RWPE2 (cell line): ENCODE data around the gene LIF.

Experiments
- ATAC-seq: fragments of 200-7000 bp; cut with Tn5 transposase; 3 replicates; pipeline ENCODE4 v1.9.1; 2021; ENCODE audit warnings: low read depth
- DNase-seq: peaks from one replicate; pipeline ENCODE4 v3.0.0-alpha.2; 2020; ENCODE audit warnings: low spot score
- H3K27ac ChIP-seq: fragments of 450-650 bp; 2 replicates; pipeline ENCODE4 v1.5.1; 2017; ENCODE audit warnings: mild to moderate bottlenecking; ENCODE audit not compliant: poor library complexity, severe bottlenecking
- H3K27me3 ChIP-seq: fragments of 250-450 bp; sonication (Bioruptor Pico); 2 replicates; pipeline ENCODE4 v1.5.1; 2021; ENCODE audit warnings: mild to moderate bottlenecking, moderate library complexity; ENCODE audit not compliant: insufficient read depth, poor library complexity, severe bottlenecking
- H3K36me3 ChIP-seq: fragments of 250-450 bp; sonication (Bioruptor Pico); 2 replicates; pipeline ENCODE4 v1.5.1; 2020; ENCODE audit warnings: low read depth, mild to moderate bottlenecking, moderate library complexity
- H3K4me1 ChIP-seq: fragments of 250-450 bp; sonication (Bioruptor Pico); 2 replicates; pipeline ENCODE4 v1.5.1; 2021; ENCODE audit warnings: mild to moderate bottlenecking, moderate library complexity; ENCODE audit not compliant: insufficient read depth, poor library complexity, severe bottlenecking
- H3K4me3 ChIP-seq: fragments of 250-450 bp; sonication (Bioruptor Pico); 2 replicates; pipeline ENCODE4 v1.5.1; 2021; ENCODE audit warnings: mild to moderate bottlenecking, moderate library complexity; ENCODE audit not compliant: severe bottlenecking
- H3K9me3 ChIP-seq: fragments of 250-450 bp; sonication (Bioruptor Pico); 2 replicates; pipeline ENCODE4 v1.5.1; 2021; ENCODE audit warnings: mild to moderate bottlenecking, moderate library complexity; ENCODE audit not compliant: severe bottlenecking
- TF ChIP-seq, protein P1 (sequence below): fragments of 450-650 bp; IDR thresholded peaks from one replicate; pipeline ENCODE4 v1.5.1; 2017; ENCODE audit warnings: mild to moderate bottlenecking, moderate library complexity; ENCODE audit not compliant: poor library complexity, severe bottlenecking

LIF gene

DNA sequence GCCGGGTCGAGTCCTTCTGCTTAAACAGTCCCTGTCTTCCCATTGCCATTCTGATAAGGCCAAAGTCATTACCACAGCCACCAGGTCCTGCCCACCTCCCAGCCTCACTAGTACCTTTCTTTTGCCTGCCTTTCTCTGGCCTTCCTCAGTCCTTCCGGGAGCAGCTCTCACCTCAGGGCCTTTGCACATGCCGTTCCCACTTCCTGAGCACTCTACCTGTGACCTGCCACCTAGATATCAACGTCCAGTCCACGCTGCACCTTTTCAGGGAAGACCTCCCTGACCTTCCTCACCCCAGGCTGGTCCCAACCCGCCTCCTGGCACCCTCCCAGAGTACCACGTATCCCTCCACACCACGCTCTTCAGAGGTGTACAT is 27.9 kb upstream of the LIF start:
- Histone ChIP-seq H3K4me3 (no peak overlapping the region), H3K27ac (no peak overlapping the region), H3K9me3 (no peaks in the 10 kb centered on the region), H3K36me3 (no peaks in the 10 kb centered on the region), H3K4me1 (peaks cover 7% of the 10 kb centered on the region), H3K27me3 (no peaks in the 10 kb centered on the region)
- TF ChIP-seq, protein P1, sequence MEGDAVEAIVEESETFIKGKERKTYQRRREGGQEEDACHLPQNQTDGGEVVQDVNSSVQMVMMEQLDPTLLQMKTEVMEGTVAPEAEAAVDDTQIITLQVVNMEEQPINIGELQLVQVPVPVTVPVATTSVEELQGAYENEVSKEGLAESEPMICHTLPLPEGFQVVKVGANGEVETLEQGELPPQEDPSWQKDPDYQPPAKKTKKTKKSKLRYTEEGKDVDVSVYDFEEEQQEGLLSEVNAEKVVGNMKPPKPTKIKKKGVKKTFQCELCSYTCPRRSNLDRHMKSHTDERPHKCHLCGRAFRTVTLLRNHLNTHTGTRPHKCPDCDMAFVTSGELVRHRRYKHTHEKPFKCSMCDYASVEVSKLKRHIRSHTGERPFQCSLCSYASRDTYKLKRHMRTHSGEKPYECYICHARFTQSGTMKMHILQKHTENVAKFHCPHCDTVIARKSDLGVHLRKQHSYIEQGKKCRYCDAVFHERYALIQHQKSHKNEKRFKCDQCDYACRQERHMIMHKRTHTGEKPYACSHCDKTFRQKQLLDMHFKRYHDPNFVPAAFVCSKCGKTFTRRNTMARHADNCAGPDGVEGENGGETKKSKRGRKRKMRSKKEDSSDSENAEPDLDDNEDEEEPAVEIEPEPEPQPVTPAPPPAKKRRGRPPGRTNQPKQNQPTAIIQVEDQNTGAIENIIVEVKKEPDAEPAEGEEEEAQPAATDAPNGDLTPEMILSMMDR: no peak
- DNase-seq (no peak), ATAC-seq (no peak)

DNA sequence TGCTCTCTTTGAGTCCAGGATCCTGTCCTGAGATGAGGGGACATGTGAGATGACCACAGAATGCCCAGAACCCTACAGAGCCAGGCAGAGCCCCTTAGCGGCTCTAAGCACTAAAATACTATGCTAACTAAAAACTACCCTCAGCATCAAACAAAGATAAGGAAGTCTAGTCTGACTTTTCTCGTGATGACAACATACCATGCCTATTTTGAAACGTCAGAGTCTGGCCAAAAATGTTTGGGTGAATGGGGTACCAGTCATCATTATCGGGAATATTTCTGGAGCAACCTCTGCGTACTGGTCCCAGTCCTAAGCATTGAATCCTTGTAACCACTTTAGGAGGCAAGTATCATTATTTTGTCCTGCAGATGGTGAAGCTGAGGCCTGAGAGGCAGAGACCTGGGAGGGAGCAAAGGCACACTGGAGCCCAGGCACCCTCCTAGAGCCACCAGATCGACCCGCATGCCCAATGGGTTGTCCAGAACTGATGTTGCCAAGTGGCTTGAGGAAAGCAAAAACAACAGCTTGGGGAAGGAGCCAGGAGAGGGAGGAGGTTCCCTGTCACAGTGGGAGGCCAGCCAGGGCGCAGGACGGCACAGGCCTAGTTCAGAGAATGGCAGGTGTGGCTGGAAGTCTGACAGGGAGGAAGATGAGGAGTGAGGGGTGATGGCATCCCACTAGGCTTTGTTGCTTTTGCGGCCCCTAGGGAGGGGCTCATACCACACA is 27.3 kb upstream of the LIF start:
- DNase-seq (no peak), ATAC-seq (no peak)
- H3K36me3 ChIP-seq: no peaks in the 10 kb centered on the region
- H3K4me1 ChIP-seq: peaks cover 7% of the 10 kb centered on the region
- no peaks in the 10 kb centered on the region for H3K27me3 ChIP-seq
- H3K4me3 ChIP-seq: no peak overlapping the region
- no peak overlapping the region for H3K27ac ChIP-seq
- no peaks in the 10 kb centered on the region for H3K9me3 ChIP-seq
- TF ChIP-seq, protein P1: no peak

DNA sequence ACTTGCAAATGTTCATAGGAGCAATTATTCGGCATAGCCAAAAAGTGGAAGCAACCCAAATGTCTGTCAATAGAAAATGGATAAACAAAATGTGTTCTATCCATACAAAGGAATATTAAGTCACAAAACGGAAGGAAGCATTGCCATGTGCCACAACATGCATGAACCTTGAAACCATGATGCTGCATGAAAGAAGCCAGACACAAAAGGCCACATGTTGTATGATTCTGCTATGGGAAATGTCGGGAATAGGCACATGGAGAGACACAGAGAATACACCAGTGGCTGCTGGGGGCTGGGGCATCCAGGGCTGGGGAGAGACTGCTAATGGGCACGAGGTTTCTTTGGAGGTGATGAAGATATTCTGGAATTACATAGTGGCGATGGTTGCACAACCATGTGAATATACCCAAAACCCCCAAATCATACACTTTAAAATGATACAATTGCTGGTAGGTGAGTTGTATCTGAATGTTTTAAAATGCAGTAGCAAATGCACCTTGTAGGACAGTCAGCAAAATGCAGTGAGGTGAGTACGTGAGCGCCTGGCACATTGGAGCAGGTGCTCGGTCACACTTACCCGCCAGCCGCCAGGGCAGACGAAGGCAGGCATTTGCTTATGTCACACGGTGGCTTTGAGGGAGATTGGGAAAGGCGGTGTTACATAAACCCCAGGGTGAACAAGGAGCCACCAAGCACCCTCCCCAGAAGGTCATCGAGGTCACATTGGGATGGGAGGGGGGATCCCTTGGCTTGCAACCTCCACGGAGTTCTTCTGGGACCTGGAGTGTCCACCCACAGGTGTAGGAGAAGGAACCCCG is 26.4 kb upstream of the LIF start:
- ATAC-seq (no peak), DNase-seq (no peak)
- H3K36me3 ChIP-seq: no peaks in the 10 kb centered on the region
- TF ChIP-seq, protein P1: no peak
- no peak overlapping the region for H3K4me3 ChIP-seq
- no peak overlapping the region for H3K27ac ChIP-seq
- no peaks in the 10 kb centered on the region for H3K9me3 ChIP-seq
- no peaks in the 10 kb centered on the region for H3K27me3 ChIP-seq
- H3K4me1 ChIP-seq: peaks cover 7% of the 10 kb centered on the region

DNA sequence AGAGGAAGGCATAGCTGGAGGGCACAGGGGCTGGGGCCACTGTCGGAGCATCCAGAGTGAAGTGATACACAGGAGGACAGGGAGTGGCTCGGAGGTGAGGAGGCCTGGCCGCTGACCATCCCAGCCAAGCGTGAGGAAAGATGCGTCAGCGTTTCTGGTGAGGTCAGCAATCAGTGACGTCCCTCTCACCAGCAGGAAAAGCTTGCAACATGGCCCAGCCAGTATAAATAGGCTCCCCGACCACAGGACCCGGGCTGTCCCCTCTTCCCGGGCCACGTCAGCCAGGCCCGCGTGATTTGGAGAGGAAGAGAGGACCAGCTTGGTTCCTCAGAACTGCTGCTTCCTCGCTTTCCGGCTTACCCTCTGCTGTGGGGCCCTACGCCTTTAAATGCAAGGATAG is 24.3 kb upstream of the LIF start:
- Histone ChIP-seq H3K27ac (no peak overlapping the region), H3K9me3 (no peaks in the 10 kb centered on the region), H3K4me3 (no peak overlapping the region), H3K36me3 (no peaks in the 10 kb centered on the region), H3K27me3 (no peaks in the 10 kb centered on the region), H3K4me1 (no peaks in the 10 kb centered on the region)
- TF ChIP-seq, protein P1: no peak
- no peak for ATAC-seq
- DNase-seq: no peak

DNA sequence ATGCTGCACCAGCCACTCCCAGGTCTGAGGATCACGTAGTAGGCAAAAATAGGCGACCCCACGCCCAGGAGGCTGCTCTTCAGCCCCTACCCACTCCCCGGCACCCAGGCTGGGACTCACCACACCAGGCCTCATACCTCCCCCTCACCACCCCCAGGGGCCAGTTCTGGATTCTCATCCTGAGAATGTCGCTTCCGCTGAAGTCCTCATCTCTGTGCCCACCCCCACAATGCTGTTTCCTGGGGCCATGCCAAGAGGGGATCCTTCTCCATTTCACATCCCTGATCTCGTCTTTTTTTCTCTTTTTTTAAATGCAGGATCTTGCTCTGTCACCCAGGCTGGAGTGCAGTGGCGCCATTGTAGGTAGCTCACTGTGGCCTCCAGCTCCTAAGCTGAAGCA is 21.8 kb upstream of the LIF start:
- DNase-seq (no peak), ATAC-seq (no peak)
- no peaks in the 10 kb centered on the region for H3K27me3 ChIP-seq
- no peaks in the 10 kb centered on the region for H3K9me3 ChIP-seq
- no peaks in the 10 kb centered on the region for H3K4me1 ChIP-seq
- no peak overlapping the region for H3K4me3 ChIP-seq
- H3K36me3 ChIP-seq: no peaks in the 10 kb centered on the region
- H3K27ac ChIP-seq: no peak overlapping the region
- TF ChIP-seq, protein P1: no peak
